SK-N-SH treated with all-trans-retinoic acid at 6 μM for 48 hours (cell line): ENCODE data around the gene ETV6.

Experiments used
- ARNTL ChIP-seq: fragments of 450-650 bp; formaldehyde crosslinking; IDR thresholded peaks from 2 replicates; pipeline ENCODE4 v1.5.0; 2020; ENCODE audit warnings: low read depth, mild to moderate bottlenecking, moderate library complexity, borderline replicate concordance
- CREB5 ChIP-seq: fragments of 250-450 bp; sonication (Bioruptor Pico); IDR thresholded peaks from 2 replicates; pipeline ENCODE4 v1.5.1; 2020; ENCODE audit warnings: low read depth, mild to moderate bottlenecking, moderate library complexity
- CSRNP3 ChIP-seq: fragments of 250-450 bp; sonication (Bioruptor Pico); IDR thresholded peaks from 2 replicates; pipeline ENCODE4 v1.5.1; 2021; ENCODE audit warnings: mild to moderate bottlenecking, moderate library complexity
- PATZ1 ChIP-seq: fragments of 250-450 bp; sonication (Bioruptor Pico); IDR thresholded peaks from 2 replicates; pipeline ENCODE4 v1.8.0; 2020; ENCODE audit warnings: mild to moderate bottlenecking, moderate library complexity, borderline replicate concordance
- PPARA ChIP-seq: fragments of 250-450 bp; sonication (Bioruptor Pico); IDR thresholded peaks from 2 replicates; pipeline ENCODE4 v1.5.0; 2020; ENCODE audit warnings: mild to moderate bottlenecking, borderline replicate concordance
- RARB ChIP-seq: fragments of 250-450 bp; sonication (Bioruptor Pico); IDR thresholded peaks from 2 replicates; pipeline ENCODE4 v1.8.0; 2021; ENCODE audit warnings: mild to moderate bottlenecking, moderate library complexity
- SNAI2 ChIP-seq: fragments of 250-450 bp; sonication (Bioruptor Pico); IDR thresholded peaks from 2 replicates; pipeline ENCODE4 v1.5.0; 2020; ENCODE audit warnings: mild to moderate bottlenecking, moderate library complexity
- TCF4 ChIP-seq: fragments of 250-450 bp; sonication (Bioruptor Pico); IDR thresholded peaks from 2 replicates; pipeline ENCODE4 v1.8.0; 2021; ENCODE audit warnings: mild to moderate bottlenecking, moderate library complexity, borderline replicate concordance
- TSHZ2 ChIP-seq: fragments of 250-450 bp; sonication (Bioruptor Pico); IDR thresholded peaks from 2 replicates; pipeline ENCODE4 v1.5.0; 2020; ENCODE audit warnings: mild to moderate bottlenecking, moderate library complexity
- ZC3H10 ChIP-seq: fragments of 250-450 bp; sonication (Bioruptor Pico); IDR thresholded peaks from 2 replicates; pipeline ENCODE4 v1.5.1; 2021; ENCODE audit warnings: mild to moderate bottlenecking, moderate library complexity
- ZFP3 ChIP-seq: fragments of 250-450 bp; sonication (Bioruptor Pico); IDR thresholded peaks from 2 replicates; pipeline ENCODE4 v1.5.0; 2020; ENCODE audit warnings: mild to moderate bottlenecking, moderate library complexity
- ZFP30 ChIP-seq: fragments of 450-650 bp; formaldehyde crosslinking; IDR thresholded peaks from 2 replicates; pipeline ENCODE4 v1.5.0; 2022; ENCODE audit warnings: mild to moderate bottlenecking, moderate library complexity
- ZNF565 ChIP-seq: fragments of 450-650 bp; formaldehyde crosslinking; conservative IDR thresholded peaks from 2 replicates; pipeline ENCODE4 v1.5.0; 2020; ENCODE audit warnings: low read depth, mild to moderate bottlenecking, moderate library complexity
- ZNF8 ChIP-seq: fragments of 450-650 bp; formaldehyde crosslinking; IDR thresholded peaks from 2 replicates; pipeline ENCODE4 v1.5.0; 2020; ENCODE audit warnings: mild to moderate bottlenecking, moderate library complexity

- TF ChIP-seq ZNF8 (no peak), ZC3H10 (CRISPR knock-in tag) (no peak), ZFP3 (CRISPR knock-in tag) (no peak), SNAI2 (CRISPR knock-in tag) (no peak), PATZ1 (CRISPR knock-in tag) (no peak), ARNTL (CRISPR knock-in tag) (no peak), TCF4 (CRISPR knock-in tag) (no peak), ZFP30 (CRISPR knock-in tag) (no peak), ZNF565 (CRISPR knock-in tag) (no peak), CREB5 (no peak), CSRNP3 (CRISPR knock-in tag) (no peak), TSHZ2 (CRISPR knock-in tag) (no peak), RARB (CRISPR knock-in tag) (no peak), PPARA (CRISPR knock-in tag) (no peak)
These were observed 152.2 kb downstream of the ETV6 start for GRCh38 chr12:11801643-11802042.
